C4-2B (cell line): Measurements from ENCODE around the gene RFC2.

Experiments used
- H3K27ac ChIP-seq: fragments of 450-650 bp; 2 replicates; pipeline ENCODE4 v1.5.1; 2017
- CTCF ChIP-seq: fragments of 450-650 bp; conservative IDR thresholded peaks from 2 replicates; pipeline ENCODE4 v1.5.1; 2017; ENCODE audit warnings: mild to moderate bottlenecking
- ZFX ChIP-seq: fragments of 450-650 bp; IDR thresholded peaks from 2 replicates; pipeline ENCODE4 v1.6.1; 2017

The RFC2 gene

GRCh38 chr7:74288034-74288881, 34.1 kb upstream of the RFC2 start:
- no peak for TF ChIP-seq CTCF
- no peak for TF ChIP-seq ZFX
- H3K27ac ChIP-seq: no peak overlapping the region

- no peak overlapping the region for H3K27ac ChIP-seq
- TF ChIP-seq ZFX: no peak
- TF ChIP-seq CTCF: no peak
These were observed 33.3 kb upstream of the RFC2 start for GRCh38 chr7:74287303-74288033.

- TF ChIP-seq CTCF (no peak), ZFX (no peak)
- no peak overlapping the region for H3K27ac ChIP-seq
These were observed 31.9 kb upstream of the RFC2 start for GRCh38 chr7:74286131-74286530.

- TF ChIP-seq ZFX (no peak), CTCF (no peak)
- H3K27ac ChIP-seq: no peak overlapping the region
These were observed 30.6 kb upstream of the RFC2 start for GRCh38 chr7:74284781-74285259.

- no peak overlapping the region for H3K27ac ChIP-seq
- TF ChIP-seq CTCF: no peak
- TF ChIP-seq ZFX: no peak
These were observed 29.8 kb upstream of the RFC2 start for GRCh38 chr7:74283858-74284447.

GRCh38 chr7:74282748-74283459, 28.7 kb upstream of the RFC2 start:
- TF ChIP-seq ZFX: no peak
- no peak for TF ChIP-seq CTCF

More at GRCh38 chr7:74282748-74283459, 28.7 kb upstream of the RFC2 start:
- no peak overlapping the region for H3K27ac ChIP-seq
